HG02571 (cell line): ENCODE data around the gene EME1.

Source experiments
- ATAC-seq: cut with Tn5 transposase; IDR thresholded peaks from one replicate; pipeline ENCODE4 v1.9.1; 2021; ENCODE audit warnings: mild to moderate bottlenecking, moderate library complexity; ENCODE audit not compliant: unreplicated experiment

Gene EME1

GRCh38 chr17:50361561-50362480 is 11.2 kb upstream of the EME1 start:
- no peak for ATAC-seq

DNA sequence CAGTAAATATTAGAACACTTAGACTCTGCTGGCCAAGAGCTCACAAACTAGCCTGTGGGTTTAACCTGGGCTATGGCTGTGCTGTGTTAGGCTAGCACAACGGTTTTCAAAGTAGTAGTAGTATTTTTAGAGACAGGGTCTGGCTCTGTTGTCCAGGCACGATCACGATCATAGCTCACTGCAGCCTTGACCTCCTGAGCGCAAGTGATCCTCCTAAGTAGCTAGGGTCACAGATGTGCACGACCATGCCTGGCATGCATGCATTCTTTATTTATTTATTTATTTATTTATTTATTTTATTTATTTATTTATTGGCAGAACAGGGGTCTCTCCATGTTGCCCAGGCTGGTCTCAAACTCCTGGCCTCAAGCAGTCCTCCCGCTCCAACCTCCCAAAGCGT is 10.4 kb upstream of the EME1 start:
- ATAC-seq: no peak

DNA sequence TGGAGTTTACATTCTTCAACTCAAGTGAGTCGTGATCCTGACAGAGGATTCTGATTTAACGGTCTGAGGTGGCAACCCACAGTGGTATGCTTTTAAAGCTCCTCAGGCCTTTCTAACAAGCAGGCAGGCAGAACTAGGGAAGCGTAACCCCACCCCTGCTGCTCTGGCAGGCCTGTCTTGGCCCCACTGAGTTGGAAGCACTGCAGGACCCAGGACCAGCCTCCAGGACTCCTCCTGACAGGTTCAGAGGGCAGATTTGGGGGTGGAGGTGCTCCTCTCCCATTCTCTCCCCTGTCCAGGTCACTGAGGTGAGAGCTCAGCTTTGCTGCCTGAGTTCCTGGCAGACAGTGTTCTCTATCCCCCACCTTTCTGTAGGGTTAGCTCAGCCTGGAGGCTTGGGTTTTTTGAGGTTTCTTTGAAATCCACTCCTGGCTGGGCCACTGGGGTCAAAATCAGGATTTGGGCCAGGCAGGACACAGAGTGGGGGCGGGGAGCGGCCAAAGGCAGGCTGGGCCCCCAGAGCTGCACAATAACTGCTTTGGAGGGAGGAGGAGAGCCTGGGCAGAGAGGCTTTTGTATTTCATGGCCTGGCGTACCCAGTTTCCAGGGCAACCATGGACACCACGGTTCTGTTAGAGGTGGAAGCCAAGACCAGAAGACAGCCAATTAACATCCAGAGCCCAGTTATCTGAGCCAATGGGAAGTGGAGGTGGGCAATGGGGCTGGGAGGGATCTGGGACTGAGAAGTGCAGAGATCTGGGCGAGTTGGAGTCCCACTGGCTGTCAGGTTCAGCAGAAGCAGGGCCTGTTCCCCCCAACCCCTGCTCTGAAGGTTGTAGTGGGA is 9.6 kb upstream of the EME1 start:
- ATAC-seq: no peak

DNA sequence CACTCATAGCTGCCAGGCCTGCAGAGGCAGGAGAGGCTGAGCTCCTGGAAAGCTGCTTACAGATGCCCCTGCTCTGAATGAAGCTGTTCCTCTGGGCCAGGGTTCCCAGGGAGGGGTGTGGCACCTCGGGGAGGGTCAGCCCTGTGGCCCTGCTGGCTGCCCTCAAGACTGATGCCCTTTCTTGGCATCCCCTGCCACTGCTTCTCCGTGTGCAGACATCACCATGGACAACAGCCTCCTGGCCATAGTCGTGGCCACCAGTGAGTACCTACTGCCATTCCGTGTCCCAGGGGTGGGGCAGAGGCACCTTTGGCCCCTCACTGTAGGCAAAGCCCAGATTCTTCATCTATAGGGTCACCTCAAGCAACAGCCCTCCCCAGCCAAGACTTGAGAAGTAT is 9.0 kb upstream of the EME1 start:
- ATAC-seq: no peak

- ATAC-seq: no peak
These were observed 8.3 kb upstream of the EME1 start for GRCh38 chr17:50364715-50365114.

DNA sequence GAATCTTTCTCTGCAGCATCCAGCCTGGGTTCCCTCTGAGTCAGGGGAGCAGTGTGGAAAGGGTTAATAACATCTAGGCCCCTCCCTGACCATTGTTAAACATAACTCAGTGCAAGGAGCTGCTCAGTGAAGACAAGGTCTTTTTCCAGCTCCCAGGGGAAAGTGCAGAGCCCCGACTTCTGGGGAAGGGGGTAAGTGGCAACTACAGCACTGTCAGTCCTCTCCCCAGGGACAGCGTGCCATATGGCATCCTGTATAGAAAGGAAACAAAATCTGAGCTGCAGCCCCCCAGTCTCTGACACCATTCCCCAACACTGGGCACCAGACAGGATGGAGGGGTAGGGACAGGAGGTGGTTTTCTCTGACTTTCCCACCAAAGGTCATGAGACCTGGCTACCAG is 7.9 kb upstream of the EME1 start:
- ATAC-seq: no peak

- ATAC-seq: no peak
These were observed 7.2 kb upstream of the EME1 start for GRCh38 chr17:50365649-50366393.

GRCh38 chr17:50367401-50367800 is 5.6 kb upstream of the EME1 start:
- no peak for ATAC-seq

DNA sequence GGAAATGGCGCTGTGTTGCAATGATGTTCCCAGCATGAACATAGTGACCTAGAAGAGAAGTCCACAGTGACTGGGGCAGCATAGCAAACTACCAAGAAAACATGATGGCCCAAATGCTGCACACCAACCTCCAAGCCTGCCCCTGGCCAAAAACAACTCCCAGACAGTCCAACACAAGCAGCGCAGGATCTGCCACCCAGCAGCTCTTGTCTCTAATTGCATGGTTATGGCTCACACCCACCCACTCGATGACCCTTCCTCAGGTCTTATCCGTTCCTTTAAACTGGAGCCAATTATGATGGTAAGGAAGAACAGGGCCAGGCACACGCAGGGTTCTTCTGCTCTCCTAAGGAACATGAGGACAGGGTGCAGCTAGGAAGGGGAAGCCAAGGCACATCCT is 3.0 kb upstream of the EME1 start:
- ATAC-seq: no peak

- ATAC-seq: no peak
These were observed 1.5 kb upstream of the EME1 start for GRCh38 chr17:50371526-50371925.

GRCh38 chr17:50372222-50372757 is 739 bp upstream of the EME1 start:
- ATAC-seq: no peak

DNA sequence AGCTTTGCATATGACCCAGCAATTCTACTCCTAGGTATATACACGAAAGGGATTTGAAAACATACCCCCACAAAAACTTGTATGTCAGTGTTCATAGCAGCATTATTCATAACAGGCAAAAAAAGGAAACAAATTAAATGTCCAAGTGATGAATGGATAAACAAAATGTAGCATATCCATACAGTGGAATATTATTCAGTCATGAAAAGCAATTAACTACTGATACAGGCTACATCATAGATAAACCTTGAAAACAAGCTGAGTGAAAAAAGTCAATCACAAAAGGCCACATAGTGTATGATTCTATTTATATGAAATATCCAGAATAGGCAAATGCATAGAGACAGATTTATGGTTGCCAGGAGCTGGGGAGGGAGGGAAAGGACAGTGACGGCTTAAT is 676 bp downstream of the EME1 start:
- ATAC-seq: no peak

DNA sequence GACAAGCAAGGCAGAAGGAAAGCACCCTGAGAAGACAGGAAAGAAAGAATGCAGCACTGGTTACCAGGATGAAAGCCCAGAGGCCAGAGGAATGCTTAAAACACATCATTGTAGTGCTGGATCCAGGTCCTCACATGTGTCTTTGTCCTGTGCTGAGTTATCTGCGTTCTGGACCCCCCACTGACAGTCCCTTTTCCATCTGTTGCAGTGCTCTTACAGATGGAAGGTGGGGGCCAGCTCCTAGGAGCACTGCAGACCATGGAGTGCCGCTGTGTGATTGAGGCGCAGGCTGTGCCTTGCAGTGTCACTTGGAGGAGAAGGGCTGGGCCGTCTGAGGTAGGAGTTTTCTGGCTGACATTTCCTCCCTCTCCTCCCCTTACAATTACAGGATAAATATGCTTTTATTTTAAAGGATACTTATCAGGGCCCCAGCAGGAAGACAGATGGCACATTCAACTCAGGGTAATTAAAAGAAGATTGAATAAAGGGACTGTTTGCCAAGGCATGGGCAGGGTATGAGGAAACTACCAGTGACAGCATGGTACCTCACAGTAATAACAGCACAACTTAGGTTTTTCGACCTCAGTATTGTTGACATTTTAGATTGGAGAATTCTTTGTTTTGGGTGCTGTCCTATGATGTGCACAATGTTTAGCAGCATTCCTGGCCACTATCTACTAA is 3.0 kb downstream of the EME1 start:
- no peak for ATAC-seq

DNA sequence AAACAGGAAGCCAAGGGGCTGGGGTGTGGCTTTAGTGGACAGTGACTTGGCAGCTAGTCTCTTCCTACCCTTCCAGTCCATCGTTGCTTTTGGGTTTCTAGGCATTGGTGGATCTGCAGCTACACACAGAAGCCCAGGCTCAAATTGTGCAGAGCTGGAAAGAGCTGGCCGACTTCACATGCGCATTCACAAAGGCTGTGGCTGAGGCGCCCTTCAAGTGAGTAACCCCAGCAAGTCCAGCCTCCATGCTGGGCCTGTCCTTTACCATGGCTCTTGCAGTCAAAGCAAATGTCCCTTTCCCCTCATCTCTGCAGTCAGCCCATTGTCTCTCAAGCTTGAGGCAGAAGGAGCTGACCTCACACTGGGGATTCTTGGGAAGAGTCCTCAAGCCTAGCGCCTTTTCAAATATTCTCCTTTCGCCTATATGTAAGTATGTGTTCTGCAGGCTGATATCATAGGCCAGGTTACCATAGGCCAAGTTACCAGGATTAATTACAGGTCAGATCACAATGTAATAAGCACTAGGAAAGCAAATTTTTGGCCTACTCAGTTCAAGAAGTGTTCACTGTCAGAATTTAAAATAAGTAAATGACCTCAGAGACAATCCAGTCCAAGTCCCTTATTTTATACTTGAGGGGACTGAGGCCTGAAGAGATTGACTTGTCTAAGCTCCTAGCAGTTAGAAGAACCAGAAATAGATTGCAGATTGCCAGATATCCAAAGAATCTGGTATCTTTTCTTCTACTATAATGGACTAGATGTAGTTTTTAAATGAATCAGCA is 6.5 kb downstream of the EME1 start:
- no peak for ATAC-seq

DNA sequence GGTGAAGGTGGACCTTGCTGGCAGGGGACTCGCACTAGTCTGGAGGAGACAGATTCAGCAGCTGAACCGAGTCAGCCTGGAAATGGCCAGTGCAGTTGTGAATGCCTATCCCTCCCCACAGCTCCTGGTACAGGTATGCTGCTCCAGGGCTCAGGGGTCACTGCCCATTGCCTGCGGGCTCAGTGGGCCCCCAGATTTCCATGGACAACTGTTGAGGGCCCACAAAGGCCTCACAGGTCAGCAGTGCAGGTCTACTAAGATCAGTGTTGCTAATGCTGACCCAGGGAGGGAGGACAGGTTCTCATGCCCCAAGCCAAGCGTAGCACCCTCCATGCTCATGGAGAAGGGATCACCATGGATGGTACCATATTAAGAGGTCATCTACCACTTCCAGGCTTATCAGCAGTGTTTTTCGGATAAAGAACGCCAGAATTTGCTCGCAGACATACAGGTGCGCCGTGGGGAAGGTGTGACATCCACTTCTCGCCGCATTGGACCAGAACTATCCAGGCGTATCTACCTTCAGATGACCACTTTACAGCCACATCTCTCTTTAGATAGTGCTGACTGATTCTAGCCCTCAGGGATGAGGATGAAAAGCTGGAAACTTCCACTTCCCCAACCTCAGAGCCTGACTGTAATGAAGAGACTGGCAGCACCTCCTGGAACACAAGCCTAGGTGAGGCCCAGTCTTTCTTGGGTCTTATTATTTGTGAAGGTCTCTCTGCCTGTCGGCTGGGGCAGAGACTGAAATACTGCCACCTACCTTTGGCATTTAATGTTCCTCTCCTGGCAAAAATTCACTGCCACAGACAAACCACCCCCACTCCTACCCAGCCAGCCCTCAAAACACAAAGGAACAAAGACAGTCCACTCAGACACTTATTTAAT is 7.6 kb downstream of the EME1 start:
- ATAC-seq: no peak

- ATAC-seq: no peak
These were observed 8.3 kb downstream of the EME1 start for GRCh38 chr17:50381260-50381815.

GRCh38 chr17:50381920-50382319 is 8.9 kb downstream of the EME1 start:
- no peak for ATAC-seq

GRCh38 chr17:50382931-50383330 is 9.9 kb downstream of the EME1 start:
- no peak for ATAC-seq
